Measurements from ENCODE around the gene ADGRB3.

ADGRB3 gene

GRCh38 chr6:68633281-68633971 is 1.7 kb upstream of the ADGRB3 start:
- TF ChIP-seq CTCF (IDR thresholded peaks at IDR 0.05; ENCODE audit: low read depth, low read length): no peak
- DNase-seq (ENCODE audit: extremely low read depth, low read depth): no peak

- no peak for TF ChIP-seq CTCF (IDR thresholded peaks at IDR 0.05; ENCODE audit: low read depth, low read length)
- DNase-seq (ENCODE audit: extremely low read depth, low read depth): no peak
These were observed 933 bp upstream of the ADGRB3 start for GRCh38 chr6:68633972-68634725.

- no peak for TF ChIP-seq CTCF (IDR thresholded peaks at IDR 0.05; ENCODE audit: low read depth, low read length)
- no peak for DNase-seq (ENCODE audit: extremely low read depth, low read depth)
These were observed 277 bp downstream of the ADGRB3 start for GRCh38 chr6:68635412-68635705.

- no peak for DNase-seq (ENCODE audit: extremely low read depth, low read depth)
- TF ChIP-seq CTCF (IDR thresholded peaks at IDR 0.05; ENCODE audit: low read depth, low read length): no peak
These were observed 828 bp downstream of the ADGRB3 start for GRCh38 chr6:68635706-68636513.

- no peak for DNase-seq (ENCODE audit: extremely low read depth, low read depth)
- TF ChIP-seq CTCF (IDR thresholded peaks at IDR 0.05; ENCODE audit: low read depth, low read length): no peak
These were observed 1.6 kb downstream of the ADGRB3 start for GRCh38 chr6:68636666-68637065.

- DNase-seq (ENCODE audit: extremely low read depth, low read depth): no peak
- no peak for TF ChIP-seq CTCF (IDR thresholded peaks at IDR 0.05; ENCODE audit: low read depth, low read length)
These were observed 2.0 kb downstream of the ADGRB3 start for GRCh38 chr6:68637071-68637470.

- DNase-seq (ENCODE audit: extremely low read depth, low read depth): no peak
- TF ChIP-seq CTCF (IDR thresholded peaks at IDR 0.05; ENCODE audit: low read depth, low read length): no peak
These were observed 2.7 kb downstream of the ADGRB3 start for GRCh38 chr6:68637782-68638181.

All from AG09319 (cell line).